ENCODE results near the gene SLC39A7. TPM values are rescaled to one million over a fixed set of nuclear protein-coding genes. Genes with fewer than 3 reads are reported as not detected.

The SLC39A7 gene
- total RNA-seq, 1 donor from 2014 or later, result 225 TPM

DNA sequence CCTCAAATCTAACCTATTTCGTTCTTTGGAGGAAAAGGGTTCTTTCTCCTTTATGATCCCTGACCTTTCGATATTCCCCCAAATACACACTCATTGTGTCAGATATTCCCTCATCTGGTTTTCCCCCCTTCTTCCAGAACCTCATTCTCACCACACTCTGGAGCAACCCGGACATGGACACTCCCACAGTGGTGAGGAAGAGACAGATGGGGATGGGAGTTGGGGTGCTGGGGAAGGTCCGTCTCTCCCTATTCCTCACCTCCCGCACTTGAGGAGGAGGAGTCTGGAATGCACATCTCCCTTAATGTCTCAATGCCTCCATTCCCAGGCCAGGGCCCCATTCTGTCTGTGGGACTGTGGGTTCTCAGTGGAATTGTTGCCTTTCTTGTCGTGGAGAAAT is 1.3 kb downstream of the SLC39A7 start:
- Mint-ChIP-seq H3K4me3 (ENCODE audit: unreplicated experiment) (peak overlapping the region; percentile 99), H3K36me3 (ENCODE audit: low read depth) (peaks cover 26% of the 10 kb centered on the region), H3K4me1 (ENCODE audit: low read depth) (peaks cover 82% of the 10 kb centered on the region), H3K9me3 (ENCODE audit: low read depth) (no peaks in the 10 kb centered on the region), H3K27me3 (ENCODE audit: low read depth) (no peaks in the 10 kb centered on the region), H3K27ac (ENCODE audit: unreplicated experiment) (peak overlapping the region; percentile 100)
- DNase-seq (ENCODE audit: low spot score), result no peak
- TF ChIP-seq, protein P1, sequence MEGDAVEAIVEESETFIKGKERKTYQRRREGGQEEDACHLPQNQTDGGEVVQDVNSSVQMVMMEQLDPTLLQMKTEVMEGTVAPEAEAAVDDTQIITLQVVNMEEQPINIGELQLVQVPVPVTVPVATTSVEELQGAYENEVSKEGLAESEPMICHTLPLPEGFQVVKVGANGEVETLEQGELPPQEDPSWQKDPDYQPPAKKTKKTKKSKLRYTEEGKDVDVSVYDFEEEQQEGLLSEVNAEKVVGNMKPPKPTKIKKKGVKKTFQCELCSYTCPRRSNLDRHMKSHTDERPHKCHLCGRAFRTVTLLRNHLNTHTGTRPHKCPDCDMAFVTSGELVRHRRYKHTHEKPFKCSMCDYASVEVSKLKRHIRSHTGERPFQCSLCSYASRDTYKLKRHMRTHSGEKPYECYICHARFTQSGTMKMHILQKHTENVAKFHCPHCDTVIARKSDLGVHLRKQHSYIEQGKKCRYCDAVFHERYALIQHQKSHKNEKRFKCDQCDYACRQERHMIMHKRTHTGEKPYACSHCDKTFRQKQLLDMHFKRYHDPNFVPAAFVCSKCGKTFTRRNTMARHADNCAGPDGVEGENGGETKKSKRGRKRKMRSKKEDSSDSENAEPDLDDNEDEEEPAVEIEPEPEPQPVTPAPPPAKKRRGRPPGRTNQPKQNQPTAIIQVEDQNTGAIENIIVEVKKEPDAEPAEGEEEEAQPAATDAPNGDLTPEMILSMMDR (IDR thresholded peaks at IDR 0.05), result no peak

DNA sequence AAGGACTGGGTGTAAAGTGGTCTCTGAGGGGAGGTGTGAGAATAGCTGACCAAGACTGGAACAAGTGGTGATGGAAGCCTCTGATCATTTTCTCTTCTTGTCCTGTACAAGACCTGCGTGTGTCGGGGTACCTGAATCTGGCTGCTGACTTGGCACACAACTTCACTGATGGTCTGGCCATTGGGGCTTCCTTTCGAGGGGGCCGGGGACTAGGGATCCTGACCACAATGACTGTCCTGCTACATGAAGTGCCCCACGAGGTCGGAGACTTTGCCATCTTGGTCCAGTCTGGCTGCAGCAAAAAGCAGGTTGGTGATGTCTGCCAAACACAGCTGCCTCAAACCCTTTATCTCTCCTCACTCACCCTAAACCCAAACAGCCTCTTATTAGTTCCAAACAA is 2.1 kb downstream of the SLC39A7 start:
- TF ChIP-seq, protein P1 (IDR thresholded peaks at IDR 0.05), result no peak
- H3K4me3 Mint-ChIP-seq (ENCODE audit: unreplicated experiment), result peak overlapping the region; percentile 99
- peak overlapping the region; percentile 100 for H3K27ac Mint-ChIP-seq (ENCODE audit: unreplicated experiment)
- H3K4me1 Mint-ChIP-seq (ENCODE audit: low read depth), result peaks cover 81% of the 10 kb centered on the region
- no peaks in the 10 kb centered on the region for H3K27me3 Mint-ChIP-seq (ENCODE audit: low read depth)
- H3K36me3 Mint-ChIP-seq (ENCODE audit: low read depth), result peaks cover 26% of the 10 kb centered on the region
- no peak for DNase-seq (ENCODE audit: low spot score)
- no peaks in the 10 kb centered on the region for H3K9me3 Mint-ChIP-seq (ENCODE audit: low read depth)

DNA sequence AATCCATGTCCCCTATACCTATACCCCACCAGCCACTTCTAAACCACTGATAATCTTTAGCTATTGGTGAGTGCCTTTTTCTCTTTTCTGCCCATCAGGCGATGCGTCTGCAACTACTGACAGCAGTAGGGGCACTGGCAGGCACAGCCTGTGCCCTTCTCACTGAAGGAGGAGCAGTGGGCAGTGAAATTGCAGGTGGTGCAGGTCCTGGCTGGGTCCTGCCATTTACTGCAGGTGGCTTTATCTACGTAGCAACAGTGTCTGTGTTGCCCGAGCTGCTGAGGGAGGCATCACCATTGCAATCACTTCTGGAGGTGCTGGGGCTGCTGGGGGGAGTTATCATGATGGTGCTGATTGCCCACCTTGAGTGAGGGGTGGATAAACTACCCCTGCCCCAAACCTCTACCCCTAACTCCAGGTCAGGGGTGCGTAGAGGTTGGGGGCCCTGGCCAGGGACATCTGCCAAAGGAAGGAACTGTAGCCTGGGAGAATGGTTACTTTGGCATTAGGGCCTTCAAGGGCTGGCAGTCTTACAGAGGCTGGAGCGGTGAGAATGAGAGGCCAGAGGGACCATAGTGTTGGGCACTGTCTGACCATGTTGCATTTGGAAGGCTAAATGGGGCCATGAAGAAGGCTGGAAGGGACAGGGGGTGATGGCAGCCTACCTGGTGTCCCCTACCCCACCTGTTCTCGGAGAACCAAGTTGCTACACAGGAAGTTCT is 2.9 kb downstream of the SLC39A7 start:
- H3K4me3 Mint-ChIP-seq (ENCODE audit: unreplicated experiment), result peak overlapping the region; percentile 99
- H3K27ac Mint-ChIP-seq (ENCODE audit: unreplicated experiment), result peak overlapping the region; percentile 100

DNA sequence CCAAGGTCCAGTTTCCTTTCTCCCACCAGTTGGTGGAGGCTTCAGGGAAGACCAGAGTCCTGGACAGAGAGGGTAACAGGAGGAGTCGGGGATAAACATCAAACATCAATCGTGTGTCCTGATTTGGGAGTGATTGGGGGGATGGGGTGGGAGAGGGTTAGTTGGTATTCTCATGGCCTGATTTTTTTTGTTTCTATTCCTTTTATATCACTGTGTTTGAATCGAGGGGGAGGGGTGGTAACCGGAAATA is 3.4 kb downstream of the SLC39A7 start:
- TF ChIP-seq, protein P1 (IDR thresholded peaks at IDR 0.05), result no peak
- Mint-ChIP-seq H3K27ac (ENCODE audit: unreplicated experiment) (peak overlapping the region; percentile 100), H3K27me3 (ENCODE audit: low read depth) (no peaks in the 10 kb centered on the region), H3K4me1 (ENCODE audit: low read depth) (peaks cover 74% of the 10 kb centered on the region), H3K9me3 (ENCODE audit: low read depth) (no peaks in the 10 kb centered on the region), H3K4me3 (ENCODE audit: unreplicated experiment) (peak overlapping the region; percentile 56), H3K36me3 (ENCODE audit: low read depth) (peaks cover 26% of the 10 kb centered on the region)
- DNase-seq (ENCODE audit: low spot score), result no peak

More for the DNA sequence above, 2.9 kb downstream of the SLC39A7 start:
- Mint-ChIP-seq H3K27me3 (ENCODE audit: low read depth) (no peaks in the 10 kb centered on the region), H3K36me3 (ENCODE audit: low read depth) (peaks cover 26% of the 10 kb centered on the region), H3K4me1 (ENCODE audit: low read depth) (peaks cover 74% of the 10 kb centered on the region), H3K9me3 (ENCODE audit: low read depth) (no peaks in the 10 kb centered on the region)
- DNase-seq (ENCODE audit: low spot score), result no peak
- TF ChIP-seq, protein P1 (IDR thresholded peaks at IDR 0.05), result no peak

DNA sequence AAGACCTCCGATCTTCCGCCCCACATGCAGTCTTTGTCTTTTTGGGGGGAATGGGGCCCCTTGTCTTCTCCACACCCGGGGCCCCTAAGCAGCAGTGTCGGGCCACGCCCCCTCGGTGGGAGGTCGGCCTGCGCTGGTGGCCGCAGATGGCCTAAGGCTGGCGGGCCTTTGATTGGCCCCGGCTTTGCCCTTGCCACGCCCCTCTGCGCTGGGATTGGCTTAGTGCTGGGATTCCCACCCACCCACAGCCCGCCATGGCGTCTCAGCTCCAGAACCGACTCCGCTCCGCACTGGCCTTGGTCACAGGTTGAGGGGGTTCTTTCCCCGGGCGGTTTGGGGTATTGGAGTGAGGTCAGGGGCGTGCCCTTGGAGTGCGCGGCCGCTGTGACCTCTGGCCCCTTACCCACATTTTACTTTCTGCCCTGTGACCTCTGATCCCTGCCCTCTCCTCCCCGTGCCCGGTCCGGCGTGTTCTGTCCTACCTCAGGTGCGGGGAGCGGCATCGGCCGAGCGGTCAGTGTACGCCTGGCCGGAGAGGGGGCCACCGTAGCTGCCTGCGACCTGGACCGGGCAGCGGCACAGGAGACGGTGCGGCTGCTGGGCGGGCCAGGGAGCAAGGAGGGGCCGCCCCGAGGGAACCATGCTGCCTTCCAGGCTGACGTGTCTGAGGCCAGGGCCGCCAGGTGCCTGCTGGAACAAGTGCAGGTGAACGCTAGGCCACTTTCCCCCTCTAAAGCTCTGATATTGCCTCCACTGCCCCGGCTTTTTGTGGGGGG is 3.9 kb downstream of the SLC39A7 start, which contains the start of gene HSD17B8:
Gene HSD17B8, plus strand, starts transcription at position 241 of the 776 bp plus-strand sequence. Its CDS starts 14 bp downstream, at position 255.
- Mint-ChIP-seq H3K27ac (ENCODE audit: unreplicated experiment) (peak within 1 kb of the TSS; percentile 100), H3K36me3 (ENCODE audit: low read depth) (peaks cover 26% of the 10 kb centered on the region), H3K27me3 (ENCODE audit: low read depth) (no peaks in the 10 kb centered on the region), H3K4me1 (ENCODE audit: low read depth) (peaks cover 73% of the 10 kb centered on the region), H3K9me3 (ENCODE audit: low read depth) (no peaks in the 10 kb centered on the region), H3K4me3 (ENCODE audit: unreplicated experiment) (peak within 1 kb of the TSS; percentile 64)
- TF ChIP-seq, protein P1 (IDR thresholded peaks at IDR 0.05), result no peak
- no peak for DNase-seq (ENCODE audit: low spot score)

Measured in chondrocyte (in vitro differentiated cells).